GM18511 (cell line): ENCODE results near the gene BCL11B.

Experiments used
- ATAC-seq: cut with Tn5 transposase; IDR thresholded peaks from one replicate; pipeline ENCODE4 v1.9.1; 2021; ENCODE audit warnings: mild to moderate bottlenecking, moderate library complexity; ENCODE audit not compliant: unreplicated experiment

The BCL11B gene

GRCh38 chr14:99123208-99123870 is 148.7 kb downstream of the BCL11B start:
- no peak for ATAC-seq

- no peak for ATAC-seq
Measured at GRCh38 chr14:99122521-99123125, 149.4 kb downstream of the BCL11B start.

- no peak for ATAC-seq
Measured at GRCh38 chr14:99121319-99121875, 150.6 kb downstream of the BCL11B start.

GRCh38 chr14:99120526-99121318 is 151.3 kb downstream of the BCL11B start:
- ATAC-seq, result no peak

DNA sequence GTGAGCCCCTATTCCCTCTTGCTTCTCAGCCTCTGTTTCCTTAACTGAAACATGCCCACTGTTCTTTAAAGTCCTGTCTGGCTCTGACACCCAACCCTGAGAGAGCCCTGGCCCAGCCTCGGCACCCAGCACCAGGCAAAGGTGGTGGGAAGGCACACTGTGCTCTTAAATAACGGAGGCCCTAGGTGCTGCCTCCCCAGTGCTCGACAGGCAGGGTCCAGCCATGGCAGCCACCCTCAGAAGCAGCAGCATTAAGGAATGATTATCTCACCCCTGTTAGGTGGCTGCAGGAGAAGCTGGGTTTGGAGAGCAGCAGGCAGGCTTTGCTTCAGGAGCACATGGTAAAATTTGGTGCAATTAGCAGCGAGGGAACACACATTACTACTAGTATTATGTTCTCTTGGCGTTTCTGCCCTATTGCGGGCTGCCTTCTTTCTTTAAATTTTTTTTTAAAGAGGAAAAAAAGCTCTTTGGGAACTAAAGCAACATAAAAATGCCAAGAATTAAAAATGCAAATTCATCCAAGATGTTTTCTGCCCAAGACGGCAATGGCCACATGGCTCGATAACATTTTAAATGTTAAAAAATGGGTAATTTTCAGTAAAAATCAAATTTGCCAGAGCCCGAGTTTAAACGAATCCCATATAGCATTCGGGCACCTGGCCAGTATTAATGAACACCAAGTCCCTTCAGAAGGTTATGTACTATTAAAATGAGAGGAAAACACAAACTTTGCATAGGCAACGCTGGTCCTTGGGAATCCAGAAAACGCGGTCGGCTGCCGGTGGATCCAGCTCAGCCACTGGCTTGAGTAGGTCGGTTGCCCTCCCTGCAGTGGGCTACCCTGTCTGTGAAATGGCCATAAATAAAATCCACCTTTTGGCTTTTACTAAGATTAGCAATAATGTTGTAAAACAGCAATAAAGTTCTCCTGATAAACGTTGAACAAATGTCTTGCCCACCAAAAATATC is 152.2 kb downstream of the BCL11B start:
- ATAC-seq, result no peak
